NOMO-1 treated with DMSO at 0.1 percent for 48 hours (cell line): Measurements from ENCODE around the gene PDZD4.

ENCODE experiments used
- DNase-seq: peaks from one replicate; lab custom pipeline; 2025; ENCODE audit not compliant: unreplicated experiment; lab: John Stamatoyannopoulos, UW

PDZD4 gene

DNA sequence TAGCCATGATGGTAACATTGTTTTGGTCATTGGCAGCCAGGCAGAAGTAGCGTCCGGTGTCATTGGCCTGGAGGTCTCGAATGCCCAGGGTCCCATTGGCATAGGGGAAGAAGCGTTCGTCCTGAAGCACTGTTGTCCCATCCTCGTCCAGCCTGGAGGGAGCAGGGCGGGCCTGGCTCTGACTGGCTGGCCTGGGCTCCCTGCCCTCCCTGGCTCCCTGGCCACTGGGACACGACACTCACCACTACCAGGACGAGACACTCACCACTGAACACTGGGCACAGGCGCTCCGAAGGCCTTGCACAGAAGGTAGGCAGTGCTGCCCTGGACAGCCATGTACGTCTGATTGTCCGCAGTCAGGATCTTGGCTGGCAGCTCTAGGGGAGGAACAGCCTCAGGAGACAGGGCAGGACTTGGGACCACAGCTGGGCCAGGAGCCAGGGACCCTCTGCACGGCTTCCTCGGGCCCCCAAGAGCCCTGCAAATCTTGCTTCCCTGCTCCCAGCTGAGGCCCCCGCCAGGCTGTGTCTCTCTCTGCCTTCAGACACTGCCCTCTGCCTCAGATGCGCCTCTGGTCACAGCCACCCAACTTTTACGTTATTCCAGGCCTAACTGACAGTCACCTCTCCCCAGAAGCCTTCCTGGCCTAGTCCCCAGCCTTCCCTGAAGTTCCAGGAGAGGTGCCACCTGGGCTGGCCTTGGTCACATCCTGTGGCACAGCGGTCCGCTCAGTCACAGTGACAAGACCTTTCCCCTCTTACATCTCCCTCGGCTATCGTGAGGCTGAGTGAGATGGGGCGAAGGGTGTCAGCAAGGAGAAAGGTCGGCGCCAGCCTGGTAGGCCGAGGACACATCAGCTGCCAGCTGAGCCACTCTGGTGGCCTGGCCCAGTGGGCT lies 38.5 kb upstream of the PDZD4 start:
- DNase-seq = no peak

DNA sequence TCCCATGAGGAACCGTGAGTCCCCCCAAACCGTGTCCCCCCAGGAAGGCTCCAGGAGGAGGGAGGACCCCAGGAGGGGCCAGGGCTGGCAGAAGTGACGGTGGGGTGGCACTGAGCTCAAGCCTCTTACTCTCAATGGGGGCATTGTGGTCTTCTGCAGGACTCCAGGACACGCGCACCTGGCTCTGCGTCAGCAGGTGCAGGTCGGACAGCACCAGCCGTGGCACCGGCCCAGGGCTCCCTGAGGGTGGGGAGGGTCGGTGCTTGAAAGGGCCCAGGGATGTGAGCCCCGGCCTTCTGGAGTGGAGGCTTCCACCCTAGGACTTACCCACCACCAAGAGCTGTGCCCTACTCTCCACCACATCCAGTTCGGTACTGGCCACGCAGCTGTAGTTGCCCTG lies 37.3 kb upstream of the PDZD4 start:
- no peak for DNase-seq

GRCh38 chrX:153867139-153867538 lies 36.8 kb upstream of the PDZD4 start:
- no peak for DNase-seq

- DNase-seq = no peak
Observed at GRCh38 chrX:153866302-153867019, 36.1 kb upstream of the PDZD4 start.

DNA sequence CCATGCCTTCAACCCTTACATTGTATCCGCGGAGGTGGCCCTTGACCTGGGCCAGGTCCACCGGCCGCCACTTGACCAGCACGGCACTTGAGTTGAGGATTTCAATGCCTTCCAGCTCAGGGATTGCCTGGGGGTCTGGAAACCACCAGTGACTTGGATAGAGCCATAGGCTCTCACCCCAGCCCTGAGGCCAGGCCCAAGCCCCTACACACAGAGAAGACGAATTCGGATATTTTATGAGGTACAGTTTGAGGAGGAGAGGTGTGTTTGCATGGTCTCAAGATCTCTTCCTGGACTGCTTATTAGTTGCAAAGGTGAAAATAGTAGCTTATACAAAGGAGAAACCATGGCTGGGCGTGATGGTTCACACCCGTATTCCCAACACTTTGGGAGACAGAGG lies 35.3 kb upstream of the PDZD4 start:
- no peak for DNase-seq

DNA sequence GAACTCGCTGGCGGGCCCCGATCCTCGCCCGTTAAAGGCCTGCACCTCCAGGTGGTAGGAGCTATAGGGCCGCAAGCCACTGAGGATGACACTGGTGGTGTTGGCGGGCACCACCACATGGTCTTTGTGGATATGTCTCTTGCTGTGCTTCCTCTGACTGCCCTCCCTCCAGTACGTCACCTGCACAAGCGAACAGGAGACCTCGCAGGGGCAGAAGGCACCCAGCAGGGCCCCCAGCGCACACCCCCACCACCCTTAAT lies 34.9 kb upstream of the PDZD4 start:
- no peak for DNase-seq

DNA sequence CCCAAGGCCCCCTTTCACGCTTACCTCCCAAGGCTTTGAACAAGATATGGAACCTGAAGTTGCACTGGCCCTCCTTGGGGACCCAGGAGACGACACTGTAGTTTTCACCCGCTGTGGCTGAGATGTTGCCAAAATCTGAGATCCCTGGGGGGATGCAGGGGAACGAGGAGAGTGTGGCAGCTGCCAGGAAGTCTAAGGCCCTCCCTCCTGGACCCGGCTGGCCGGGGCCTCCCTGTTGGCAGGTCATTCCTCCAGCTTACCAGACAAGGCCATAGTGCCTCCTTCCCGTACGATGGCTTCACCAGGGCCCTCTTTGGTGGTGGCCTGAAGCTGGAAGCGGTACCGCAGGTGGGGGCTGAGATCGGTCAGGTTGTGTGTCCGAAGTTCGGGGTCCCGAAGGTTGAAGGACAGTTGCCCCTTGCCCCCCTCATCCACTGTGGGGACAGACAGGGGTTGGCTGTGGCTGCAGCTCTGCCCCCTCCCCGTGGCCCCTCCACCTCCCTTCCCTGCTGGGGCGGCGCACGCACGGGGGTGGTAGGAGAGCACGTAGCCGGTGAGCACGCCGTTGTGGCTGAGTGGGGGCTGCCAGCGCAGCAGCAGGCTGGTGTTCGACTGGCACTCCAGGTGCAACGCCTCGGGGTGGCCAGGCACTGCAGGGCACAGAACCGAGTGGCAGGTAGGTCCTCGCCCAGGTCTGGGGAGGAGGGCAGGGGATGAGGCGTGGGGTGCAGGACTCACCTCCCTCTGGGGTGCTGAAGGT lies 34.4 kb upstream of the PDZD4 start:
- no peak for DNase-seq

- DNase-seq = no peak
Observed at GRCh38 chrX:153864101-153864500, 33.8 kb upstream of the PDZD4 start.

DNA sequence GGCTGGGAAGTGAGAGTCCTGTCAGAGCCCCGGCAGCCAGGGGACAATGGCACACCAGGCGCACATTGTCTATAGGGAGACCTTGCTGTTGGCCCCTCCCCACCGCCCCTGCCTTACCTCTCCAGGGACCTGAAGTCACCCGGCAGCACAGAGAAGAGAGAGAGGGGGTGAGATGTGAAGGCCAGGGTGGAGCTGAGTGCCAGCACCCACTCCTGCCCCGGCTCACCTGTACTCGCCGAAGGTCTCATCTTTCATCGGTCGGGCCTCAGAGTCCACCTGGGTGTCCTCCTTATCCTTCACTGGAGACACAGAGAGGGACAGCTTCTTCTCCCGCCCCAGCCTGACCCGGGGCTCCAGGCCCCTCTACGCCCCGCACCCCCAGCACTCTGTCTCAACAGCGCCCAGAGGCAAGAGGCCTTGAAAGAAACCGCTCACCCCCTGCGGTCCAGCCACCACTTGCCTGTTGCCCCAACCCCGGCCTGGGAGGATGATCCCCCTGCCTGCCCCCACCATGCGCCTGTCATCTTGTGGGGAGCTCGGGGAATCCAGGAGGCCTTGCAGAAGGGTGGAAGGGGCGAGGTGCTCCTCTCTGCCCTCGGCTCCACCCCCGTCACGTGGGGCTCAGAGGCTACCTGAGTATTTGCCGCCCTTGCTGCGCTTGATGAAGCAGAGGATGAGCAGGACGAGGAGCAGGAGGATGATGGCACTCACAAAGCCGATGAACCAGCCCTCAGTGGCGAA lies 33.1 kb upstream of the PDZD4 start:
- no peak for DNase-seq

DNA sequence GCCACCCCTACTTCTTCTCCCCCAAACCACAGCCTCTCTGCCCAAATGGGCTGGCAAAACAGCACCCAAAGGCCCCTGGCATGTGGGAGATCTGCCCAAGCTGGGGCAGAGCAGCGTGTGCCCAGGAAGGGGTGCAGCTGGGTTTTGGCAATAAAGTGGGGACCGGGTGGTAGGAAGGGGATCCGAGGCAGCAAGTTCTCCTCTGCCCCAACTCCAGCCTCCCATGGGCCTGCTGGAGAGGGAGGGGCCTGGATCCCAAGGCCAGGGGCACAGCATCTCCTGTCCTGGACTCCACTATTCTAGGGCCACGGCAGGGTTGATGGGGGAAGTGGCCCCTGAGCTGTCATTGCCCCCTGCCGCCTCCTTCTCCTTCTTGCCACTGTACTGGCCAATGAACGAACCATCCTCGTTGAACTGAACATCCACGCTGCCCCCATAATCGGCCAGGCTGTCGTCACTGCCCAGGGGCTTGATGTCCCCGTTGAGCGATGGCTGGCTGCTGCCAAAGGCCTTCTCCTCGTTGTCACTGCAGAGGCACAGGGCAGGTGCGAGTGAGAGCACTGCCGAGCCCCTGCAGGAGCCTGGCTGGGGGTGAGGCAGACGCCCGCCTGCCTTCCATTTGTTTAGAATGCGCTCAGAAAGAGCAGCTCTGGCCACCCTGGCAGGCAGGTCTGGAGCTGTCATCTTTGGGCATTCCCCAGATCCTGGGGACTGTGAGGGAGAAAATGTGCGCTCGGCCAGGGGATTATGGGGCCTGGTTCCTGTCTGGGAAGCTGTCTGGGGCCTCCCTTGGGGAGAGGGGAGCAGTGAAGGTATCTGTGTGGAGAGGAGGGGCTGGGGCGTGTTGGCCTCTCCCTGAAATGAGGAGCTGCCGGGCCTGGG lies 32.3 kb upstream of the PDZD4 start:
- DNase-seq = no peak

DNA sequence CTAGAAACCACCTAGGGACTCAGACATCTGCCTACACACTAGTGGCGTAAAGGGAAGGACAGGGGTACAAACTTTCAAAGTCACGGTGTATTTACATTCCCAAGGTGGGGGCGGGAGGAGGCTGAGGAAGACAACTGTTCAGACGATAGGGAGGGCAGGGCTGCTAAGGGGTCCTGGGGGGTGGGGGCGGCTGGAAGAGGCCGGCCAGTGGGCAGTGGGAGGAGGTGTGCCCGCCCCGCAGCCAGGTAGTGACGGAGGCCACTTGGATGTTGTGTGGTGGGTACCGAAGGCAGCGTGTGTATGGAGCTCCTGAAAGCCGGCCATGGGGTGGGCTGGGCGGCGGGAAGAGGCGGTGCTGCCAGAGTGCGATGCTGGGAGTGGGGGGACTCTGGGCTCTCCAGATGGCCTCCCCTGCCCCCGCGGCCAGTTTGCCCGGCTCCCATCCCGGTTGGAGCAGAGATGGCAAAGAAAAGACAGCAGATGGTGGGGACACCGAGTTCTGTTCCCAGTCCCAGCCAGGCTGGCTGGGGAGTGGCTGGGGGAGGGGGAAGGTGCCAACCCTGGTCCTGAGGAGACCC lies 31.5 kb upstream of the PDZD4 start:
- no peak for DNase-seq

DNA sequence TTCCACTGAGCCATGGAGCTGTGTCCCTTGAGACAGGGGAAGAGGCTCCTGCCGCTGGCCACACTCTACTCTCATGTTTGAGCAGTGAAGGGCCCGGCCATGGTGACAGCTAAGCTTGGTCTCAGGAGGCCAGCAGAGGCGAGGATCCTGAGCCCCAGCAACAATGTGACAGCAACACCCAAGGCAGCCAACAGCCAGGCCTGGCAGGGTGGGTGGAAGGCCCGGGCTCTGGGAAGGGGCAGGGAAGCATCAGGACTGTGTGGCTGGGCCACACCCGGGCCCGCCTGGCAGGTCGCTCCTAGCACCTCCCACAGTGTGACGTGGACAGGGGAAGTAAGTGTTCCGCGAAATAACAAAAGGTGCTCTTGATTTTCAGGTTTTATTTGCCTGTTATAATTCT lies 30.8 kb upstream of the PDZD4 start:
- no peak for DNase-seq

DNA sequence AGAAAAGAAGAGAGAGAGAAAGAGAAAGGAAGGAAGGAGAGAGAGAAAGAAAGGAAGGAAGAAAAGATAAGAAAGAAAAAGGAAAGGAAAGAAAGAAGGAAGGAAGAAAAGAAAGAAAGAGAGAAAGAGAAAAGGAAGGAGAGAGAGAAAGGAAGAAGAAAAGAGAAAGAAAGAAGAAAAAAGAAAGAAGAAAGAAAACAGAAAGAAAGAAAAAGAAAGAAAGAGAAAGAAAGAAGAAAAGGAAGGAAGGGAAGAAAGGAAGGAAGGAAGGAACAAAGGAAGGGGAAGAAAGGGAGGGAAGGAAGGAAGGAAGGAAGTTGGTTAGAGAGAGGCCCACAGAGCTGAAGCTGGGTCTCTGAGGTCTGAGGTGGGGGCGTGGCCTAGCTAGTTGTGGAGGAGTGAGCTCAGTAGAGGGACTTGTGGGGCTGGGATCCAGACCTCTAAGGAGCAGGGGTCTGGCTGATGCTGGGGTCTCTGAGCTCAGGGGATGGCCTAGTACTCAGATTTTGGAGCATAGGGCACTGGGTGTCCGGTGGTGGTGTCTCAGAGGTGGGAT lies 27.1 kb upstream of the PDZD4 start:
- DNase-seq = no peak

- no peak for DNase-seq
Observed at GRCh38 chrX:153854702-153855101, 24.4 kb upstream of the PDZD4 start.

DNA sequence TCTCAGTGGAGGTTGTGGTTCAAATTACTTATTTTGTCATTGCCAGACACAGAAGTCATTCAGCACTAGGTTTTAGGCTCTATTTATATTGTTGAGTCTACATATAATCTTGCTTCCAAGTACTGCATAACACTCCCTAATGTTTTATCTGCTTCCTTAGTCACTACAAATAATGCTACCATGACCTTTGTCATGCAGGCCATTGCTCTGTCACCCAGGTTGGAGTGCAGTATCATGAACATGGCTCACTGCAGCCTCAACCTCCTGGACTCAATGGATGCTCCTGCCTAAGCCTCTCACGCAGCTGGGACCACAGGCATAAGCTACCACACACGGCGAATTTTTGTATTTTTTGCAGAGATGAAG lies 23.5 kb upstream of the PDZD4 start:
- DNase-seq = no peak

- DNase-seq = no peak
Observed at GRCh38 chrX:153853180-153853901, 23.0 kb upstream of the PDZD4 start.

DNA sequence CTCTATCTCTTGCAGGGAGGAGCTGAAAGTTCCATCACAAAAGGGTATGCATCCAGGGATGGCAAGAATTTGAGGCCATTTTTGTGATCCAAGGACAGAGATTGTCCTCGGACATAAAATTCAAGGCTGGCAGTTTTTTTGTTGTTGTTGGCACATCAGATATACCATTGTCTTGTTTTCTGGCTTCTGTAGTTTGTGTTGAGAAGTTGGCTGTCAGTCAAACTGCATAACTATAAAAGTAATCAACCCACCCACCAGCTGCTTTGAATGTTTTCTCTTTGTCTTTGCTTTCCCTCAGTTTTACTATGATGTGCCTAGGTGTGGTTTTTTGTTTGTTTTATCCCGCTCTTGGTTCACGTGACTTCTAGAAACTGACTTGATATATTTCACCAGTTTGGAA lies 21.6 kb upstream of the PDZD4 start:
- DNase-seq = no peak

DNA sequence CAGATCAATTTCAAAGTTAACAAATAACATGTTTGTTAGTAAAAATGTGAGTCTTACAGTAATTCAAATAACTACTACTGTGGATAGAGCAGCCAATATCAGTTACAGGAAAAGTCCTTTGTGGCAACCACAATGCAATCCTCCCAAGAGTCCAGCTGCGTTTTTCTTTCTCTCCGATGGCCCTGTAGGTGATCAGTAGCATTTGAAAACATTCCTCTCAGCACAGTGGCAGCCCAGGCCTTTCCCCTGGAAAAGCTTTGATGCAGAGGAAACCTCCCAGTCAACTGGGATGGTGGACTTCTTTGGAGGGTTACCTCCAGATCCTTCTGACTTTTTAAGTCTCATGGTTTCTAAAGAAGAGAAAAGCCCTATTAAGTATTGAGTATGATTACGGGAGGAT lies 18.0 kb upstream of the PDZD4 start:
- no peak for DNase-seq

DNA sequence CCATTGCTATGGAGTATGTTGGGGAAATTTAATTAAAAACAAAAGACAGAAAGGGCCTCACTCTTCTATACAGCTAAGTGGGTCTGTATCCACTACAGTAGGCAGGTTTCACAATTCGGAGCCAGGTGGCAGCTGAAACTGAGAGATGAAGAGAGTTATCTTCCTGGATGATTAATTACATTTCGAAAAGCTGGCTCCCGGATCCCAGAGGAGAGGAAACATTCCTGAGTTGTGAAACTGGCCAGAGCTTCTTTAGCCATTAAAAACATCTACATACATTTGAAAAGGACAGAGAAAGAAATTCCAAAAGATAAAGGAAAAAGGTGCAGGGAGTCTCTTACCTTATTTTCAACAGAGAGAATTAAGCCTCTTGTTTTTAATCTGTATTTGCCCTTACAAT lies 15.5 kb upstream of the PDZD4 start:
- no peak for DNase-seq
